HCT116 (cell line): ENCODE results near the gene ARHGAP10. TPM values are rescaled to one million over a fixed set of nuclear protein-coding genes. Genes with fewer than 3 reads are reported as not detected.

Experiments used
- ATAC-seq: fragments of 200-7000 bp; cut with Tn5 transposase; 2 replicates; pipeline ENCODE4 v1.9.1; 2020; ENCODE audit warnings: mild to moderate bottlenecking, moderate library complexity
- BruUV-seq: library from RNA; stranded (reverse); fragments of 400-500 nt; replicated peaks from 2 replicates; lab custom pipeline; 2021; lab: Mats Ljungman, UMichigan
- CTCF ChIA-PET: fragments of 300-600 bp; sonication (Branson Sonifier 250); formaldehyde crosslinking; loops from one replicate; lab custom pipeline; 2021; ENCODE audit warnings: antibody characterized with exemption; lab: Charles Lee
- POLR2A ChIA-PET: fragments of 300-600, 350-600 bp; sonication (Branson Sonifier 250); formaldehyde crosslinking; loops from one replicate; lab custom pipeline; 2021; ENCODE audit warnings: antibody characterized with exemption; lab: Charles Lee
- RAD21 ChIA-PET, 2 experiments: fragments of 300-600 bp; sonication (Branson Sonifier 250); formaldehyde crosslinking; loops; one replicate each; lab custom pipeline; 2023; ENCODE audit warnings: low total read pairs in 2 of 2; ENCODE audit not compliant: uncharacterized antibody in 2 of 2, unreplicated experiment in 2 of 2, low non-redundant PET in 1 of 2; lab: Charles Lee
- DNase-seq: peaks from one replicate; pipeline ENCODE4 v3.0.0-alpha.2; 2010; ENCODE audit warnings: low read depth, low spot score
- H2AFZ ChIP-seq: fragments of 200-600 bp; shearing (Covaris generic), sonication (generic); 2 replicates; pipeline ENCODE4 v1.6.1; 2017; ENCODE audit warnings: low read depth, mixed run types, mixed read lengths, antibody characterized with exemption, low read length; ENCODE audit not compliant: poor library complexity, severe bottlenecking
- H3K27ac ChIP-seq: 2 replicates; pipeline ENCODE4 v1.5.1; 2012; ENCODE audit warnings: low read depth, low read length
- H3K27me3 ChIP-seq: fragments of 200-600 bp; sonication (generic); 2 replicates; pipeline ENCODE4 v1.6.1; 2016; ENCODE audit warnings: mixed run types, low read length, mixed read lengths; ENCODE audit not compliant: insufficient read depth
- H3K36me3 ChIP-seq, 2 experiments: fragments of 200-500 bp in 1 of 2; fragments of 200-600 bp in 1 of 2; sonication (Bioruptor generic) in 1 of 2; sonication (generic) in 1 of 2; 2 replicates each; pipeline versions ENCODE4 v1.5.1 to v1.6.1; 2014 to 2016; ENCODE audit warnings: low read length in 2 of 2, inconsistent platforms in 1 of 2, mixed read lengths in 1 of 2, mixed run types in 1 of 2; ENCODE audit not compliant: insufficient read depth in 2 of 2, control insufficient read depth in 1 of 2
- H3K4me1 ChIP-seq, 2 experiments: fragments of 200-600 bp in 1 of 2; sonication (generic) in 1 of 2; 2 replicates each; pipeline versions ENCODE4 v1.5.1 to v1.6.1; 2012 to 2017; ENCODE audit warnings: low read length in 2 of 2, inconsistent platforms in 1 of 2, mild to moderate bottlenecking in 1 of 2, mixed read lengths in 1 of 2, mixed run types in 1 of 2, moderate library complexity in 1 of 2; ENCODE audit not compliant: insufficient read depth in 2 of 2, control insufficient read depth in 1 of 2
- H3K4me2 ChIP-seq: fragments of 200-600 bp; sonication (generic); 2 replicates; pipeline ENCODE4 v1.6.1; 2017; ENCODE audit warnings: mixed run types, low read length, mixed read lengths
- H3K4me3 ChIP-seq, 2 experiments: fragments of 200-600 bp in 1 of 2; sonication (generic) in 1 of 2; replicated peaks in 1 of 2; 2 replicates each; pipeline ENCODE4 v1.5.1; 2011 to 2016; ENCODE audit warnings: low read length in 2 of 2, control low read depth in 1 of 2, low read depth in 1 of 2, mild to moderate bottlenecking in 1 of 2, mixed read lengths in 1 of 2, mixed run types in 1 of 2
- H3K79me2 ChIP-seq: fragments of 200-600 bp; sonication (generic); 2 replicates; pipeline ENCODE4 v1.6.1; 2017; ENCODE audit warnings: mild to moderate bottlenecking, mixed run types, low read length, moderate library complexity, mixed read lengths; ENCODE audit not compliant: insufficient read depth
- H3K9ac ChIP-seq: fragments of 200-600 bp; sonication (generic); 2 replicates; pipeline ENCODE4 v1.6.1; 2016; ENCODE audit warnings: low read length, mixed read lengths
- H3K9me2 ChIP-seq: fragments of 200-600 bp; sonication (generic), shearing (Covaris generic); 2 replicates; pipeline ENCODE4 v1.6.1; 2017; ENCODE audit warnings: mixed run types, mild to moderate bottlenecking, moderate library complexity; ENCODE audit not compliant: insufficient read depth
- H3K9me3 ChIP-seq, 2 experiments: fragments of 200-500 bp in 1 of 2; fragments of 200-600 bp in 1 of 2; sonication (Bioruptor generic) in 1 of 2; sonication (generic) in 1 of 2; 2 replicates each; pipeline ENCODE4 v1.6.1; 2014 to 2017; ENCODE audit warnings: low read length in 2 of 2, mixed read lengths in 2 of 2, inconsistent platforms in 1 of 2, low read depth in 1 of 2, mild to moderate bottlenecking in 1 of 2, mixed run types in 1 of 2, moderate library complexity in 1 of 2; ENCODE audit not compliant: control insufficient read depth in 1 of 2, insufficient read depth in 1 of 2
- H4K20me1 ChIP-seq: fragments of 200-600 bp; sonication (generic), shearing (Covaris generic); 2 replicates; pipeline ENCODE4 v1.6.1; 2017; ENCODE audit warnings: mixed run types, mild to moderate bottlenecking, moderate library complexity; ENCODE audit not compliant: insufficient read depth
- ATF3 ChIP-seq: IDR thresholded peaks from 2 replicates; pipeline ENCODE4 v1.6.1; 2012
- CEBPB ChIP-seq: IDR thresholded peaks from 2 replicates; pipeline ENCODE4 v1.6.1; 2012; ENCODE audit warnings: low read depth
- CTCF ChIP-seq, 3 experiments: fragments of 200-600 bp in 1 of 3; sonication (generic) in 1 of 3; IDR thresholded peaks in 2 of 3; conservative IDR thresholded peaks in 1 of 3; 2 replicates each; pipeline ENCODE4 v1.5.1; 2012 to 2017; ENCODE audit warnings: low read depth in 2 of 3, low read length in 2 of 3, antibody characterized with exemption in 1 of 3, borderline replicate concordance in 1 of 3, control low read depth in 1 of 3, mild to moderate bottlenecking in 1 of 3, mixed read lengths in 1 of 3, mixed run types in 1 of 3, moderate library complexity in 1 of 3; ENCODE audit not compliant: insufficient read depth in 1 of 3
- EGR1 ChIP-seq: IDR thresholded peaks from 2 replicates; pipeline ENCODE4 v1.6.1; 2012; ENCODE audit warnings: low read depth
- ELF1 ChIP-seq: IDR thresholded peaks from 2 replicates; pipeline ENCODE4 v1.6.1; 2012; ENCODE audit warnings: low read depth, borderline replicate concordance
- EZH2 ChIP-seq: fragments of 200-600 bp; sonication (generic); IDR thresholded peaks from 2 replicates; pipeline ENCODE4 v1.6.1; 2017; ENCODE audit warnings: antibody characterized with exemption, mixed run types
- FOSL1 ChIP-seq: IDR thresholded peaks from 2 replicates; pipeline ENCODE4 v1.6.1; 2012; ENCODE audit warnings: low read depth
- JUND ChIP-seq: IDR thresholded peaks from 2 replicates; pipeline ENCODE4 v1.6.1; 2012
- MAX ChIP-seq: IDR thresholded peaks from 2 replicates; pipeline ENCODE4 v1.6.1; 2012
- SIN3A ChIP-seq: IDR thresholded peaks from 2 replicates; pipeline ENCODE4 v1.6.1; 2012; ENCODE audit warnings: low read depth
- SRF ChIP-seq: IDR thresholded peaks from 2 replicates; pipeline ENCODE4 v1.6.1; 2012; ENCODE audit warnings: low read depth
- ZBTB33 ChIP-seq: IDR thresholded peaks from 2 replicates; pipeline ENCODE4 v1.6.1; 2011; ENCODE audit warnings: mild to moderate bottlenecking, low read length, moderate library complexity; ENCODE audit not compliant: insufficient replicate concordance; ENCODE audit errors: extremely low read depth
- ZFX ChIP-seq: fragments of 450-650 bp; IDR thresholded peaks from 2 replicates; pipeline ENCODE4 v1.6.1; 2017
- intact Hi-C: fragments of 100-400 bp; cut with micrococcal nuclease; formaldehyde crosslinking; loops from 2 replicates; pipeline ENCODE4 v1.10.0; 2022
- total RNA-seq: library from RNA; stranded (reverse); gene quantifications from one replicate; pipeline ENCODE4 v1.2.1, GENCODE V29; 2021; ENCODE audit not compliant: unreplicated experiment

The ARHGAP10 gene
- total RNA-seq, 1 experiment from 2014 or later = 24.7 TPM

- no peak overlapping the region for H3K27ac ChIP-seq
- H3K79me2 ChIP-seq = no peaks in the 10 kb centered on the region
- CTCF ChIA-PET = no interaction called here
- no peak overlapping the region for H3K4me3 ChIP-seq
- intact Hi-C loops = no loop called here
- BruUV-seq = no TSS peak
- no peaks in the 10 kb centered on the region for H3K36me3 ChIP-seq
- H3K27me3 ChIP-seq = no peaks in the 10 kb centered on the region
- no peak overlapping the region for H3K9ac ChIP-seq
- H3K9me2 ChIP-seq = no peaks in the 10 kb centered on the region
- no peak for TF ChIP-seq ZBTB33
- TF ChIP-seq SRF = no peak
- no peak for TF ChIP-seq CEBPB
- TF ChIP-seq JUND = no peak
- TF ChIP-seq SIN3A = no peak
- TF ChIP-seq MAX = no peak
- no peak for TF ChIP-seq ATF3
- no peak for TF ChIP-seq EGR1
- TF ChIP-seq, all 23 proteins: peak for 0
- Histone ChIP-seq H3K4me2 (no peak overlapping the region), H3K9me3 (no peaks in the 10 kb centered on the region), H2AFZ (no peak overlapping the region), H4K20me1 (no peaks in the 10 kb centered on the region), H3K4me1 (no peaks in the 10 kb centered on the region)
- ChIA-PET POLR2A (no interaction called here), RAD21 (no interaction called here)
- no peak for ATAC-seq
- no peak for DNase-seq
These were observed 348.1 kb downstream of the ARHGAP10 start for GRCh38 chr4:148079961-148080360.

- Histone ChIP-seq H3K27ac (no peak overlapping the region), H3K4me1 (no peaks in the 10 kb centered on the region), H3K27me3 (no peaks in the 10 kb centered on the region), H3K9me2 (no peaks in the 10 kb centered on the region), H3K4me3 (no peak overlapping the region), H3K36me3 (no peaks in the 10 kb centered on the region), H3K9me3 (no peaks in the 10 kb centered on the region), H2AFZ (no peak overlapping the region), H3K9ac (no peak overlapping the region), H4K20me1 (no peaks in the 10 kb centered on the region), H3K4me2 (no peak overlapping the region), H3K79me2 (no peaks in the 10 kb centered on the region)
- ChIA-PET RAD21 (no interaction called here), CTCF (no interaction called here), POLR2A (no interaction called here)
- BruUV-seq = no TSS peak
- TF ChIP-seq CEBPB = no peak
- no peak for TF ChIP-seq CTCF (IDR thresholded peaks at IDR 0.05 in 2 of 3, conservative IDR thresholded peaks at IDR 0.05 in 1 of 3; ENCODE audit: borderline replicate concordance in 1 of 3, insufficient read depth in 1 of 3, low read depth in 2 of 3, low read length in 2 of 3)
- no peak for TF ChIP-seq FOSL1
- no peak for TF ChIP-seq MAX
- TF ChIP-seq EZH2 = no peak
- TF ChIP-seq ELF1 = no peak
- no peak for TF ChIP-seq ZFX
- ATAC-seq (no peak), DNase-seq (no peak)
- intact Hi-C loops = no loop called here
These were observed 349.4 kb downstream of the ARHGAP10 start for GRCh38 chr4:148081267-148081666.
